Measurements from ENCODE around the gene MRC2.

DNA sequence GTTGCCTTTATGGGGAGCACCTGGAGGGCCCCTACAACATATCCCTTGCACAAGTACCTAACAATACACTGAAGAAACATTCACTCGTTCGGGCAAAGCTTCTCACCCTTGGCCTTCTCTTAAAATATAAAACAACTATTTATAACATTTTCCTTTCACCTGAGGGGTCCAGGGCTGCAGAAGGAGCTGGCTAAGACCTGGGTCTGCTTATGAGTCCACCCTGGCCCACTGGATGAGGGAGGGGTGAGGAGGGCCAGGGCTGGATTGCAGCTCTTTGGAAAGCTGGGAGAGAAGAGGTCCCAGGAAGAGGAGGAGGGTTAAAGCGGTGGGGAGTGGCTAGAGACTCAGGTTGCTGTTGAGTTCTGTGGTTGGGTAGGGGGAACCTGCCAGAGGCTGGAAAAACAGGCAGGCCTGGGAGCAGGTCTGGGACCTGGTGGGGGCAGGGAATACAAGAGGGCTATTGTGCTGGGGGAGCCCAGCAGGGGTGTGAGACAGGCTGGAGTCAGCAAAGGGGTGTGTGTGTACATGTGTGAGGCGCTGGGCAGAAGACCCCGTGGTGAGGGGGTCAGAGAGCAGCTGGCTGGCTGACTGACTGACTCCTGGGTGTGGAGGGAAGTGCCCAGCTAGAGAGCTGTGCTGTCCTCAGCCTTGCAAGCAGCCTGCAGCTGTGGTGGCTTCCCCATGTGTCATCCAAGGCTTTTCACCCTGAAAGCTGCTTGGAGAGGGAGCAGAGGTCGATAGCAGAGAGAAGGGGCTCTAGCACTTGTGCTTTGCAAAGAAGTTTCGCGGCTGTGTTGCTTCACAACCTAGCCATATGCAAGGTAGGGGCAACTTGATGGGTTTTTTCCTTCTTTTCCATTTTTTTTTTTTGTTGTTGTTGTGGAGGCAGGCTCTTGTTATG, 10.2 kb upstream of the MRC2 start:
- TF ChIP-seq, protein P1, sequence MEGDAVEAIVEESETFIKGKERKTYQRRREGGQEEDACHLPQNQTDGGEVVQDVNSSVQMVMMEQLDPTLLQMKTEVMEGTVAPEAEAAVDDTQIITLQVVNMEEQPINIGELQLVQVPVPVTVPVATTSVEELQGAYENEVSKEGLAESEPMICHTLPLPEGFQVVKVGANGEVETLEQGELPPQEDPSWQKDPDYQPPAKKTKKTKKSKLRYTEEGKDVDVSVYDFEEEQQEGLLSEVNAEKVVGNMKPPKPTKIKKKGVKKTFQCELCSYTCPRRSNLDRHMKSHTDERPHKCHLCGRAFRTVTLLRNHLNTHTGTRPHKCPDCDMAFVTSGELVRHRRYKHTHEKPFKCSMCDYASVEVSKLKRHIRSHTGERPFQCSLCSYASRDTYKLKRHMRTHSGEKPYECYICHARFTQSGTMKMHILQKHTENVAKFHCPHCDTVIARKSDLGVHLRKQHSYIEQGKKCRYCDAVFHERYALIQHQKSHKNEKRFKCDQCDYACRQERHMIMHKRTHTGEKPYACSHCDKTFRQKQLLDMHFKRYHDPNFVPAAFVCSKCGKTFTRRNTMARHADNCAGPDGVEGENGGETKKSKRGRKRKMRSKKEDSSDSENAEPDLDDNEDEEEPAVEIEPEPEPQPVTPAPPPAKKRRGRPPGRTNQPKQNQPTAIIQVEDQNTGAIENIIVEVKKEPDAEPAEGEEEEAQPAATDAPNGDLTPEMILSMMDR (IDR thresholded peaks at IDR 0.05; ENCODE audit: insufficient read depth, low read depth, low read length): no peak
- no peak for TF ChIP-seq EZH2 (IDR thresholded peaks at IDR 0.05; ENCODE audit: insufficient read depth, low read length)
